ENCODE results near the gene LGI4.

Gene LGI4

GRCh38 chr19:35119091-35119490 is 15.8 kb downstream of the LGI4 start:
- no peak for TF ChIP-seq PPARA (CRISPR knock-in tag; IDR thresholded peaks at IDR 0.05; ENCODE audit: borderline replicate concordance)
- TF ChIP-seq CREB5 (CRISPR knock-in tag; IDR thresholded peaks at IDR 0.05; ENCODE audit: low read depth) = no peak
- TF ChIP-seq ARNTL (CRISPR knock-in tag; IDR thresholded peaks at IDR 0.05; ENCODE audit: borderline replicate concordance, low read depth) = no peak
- no peak for TF ChIP-seq TSHZ2 (CRISPR knock-in tag; IDR thresholded peaks at IDR 0.05)
- no peak for TF ChIP-seq CSDC2 (CRISPR knock-in tag; IDR thresholded peaks at IDR 0.05)
- TF ChIP-seq ZNF70 (CRISPR knock-in tag; IDR thresholded peaks at IDR 0.05) = no peak
- no peak for TF ChIP-seq GLIS3 (CRISPR knock-in tag; IDR thresholded peaks at IDR 0.05)
- ATAC-seq = no peak

GRCh38 chr19:35118268-35119020 is 16.4 kb downstream of the LGI4 start:
- no peak for ATAC-seq
- TF ChIP-seq OSR1 (CRISPR knock-in tag; IDR thresholded peaks at IDR 0.05) (no peak), ZNF565 (CRISPR knock-in tag; conservative IDR thresholded peaks at IDR 0.05; ENCODE audit: low read depth) (no peak), ZC3H10 (CRISPR knock-in tag; IDR thresholded peaks at IDR 0.05) (no peak), ISL1 (CRISPR knock-in tag; IDR thresholded peaks at IDR 0.05) (no peak), TSHZ2 (CRISPR knock-in tag; IDR thresholded peaks at IDR 0.05) (no peak), ZFP30 (CRISPR knock-in tag; IDR thresholded peaks at IDR 0.05) (no peak), PATZ1 (CRISPR knock-in tag; IDR thresholded peaks at IDR 0.05; ENCODE audit: borderline replicate concordance) (no peak), PPARA (CRISPR knock-in tag; IDR thresholded peaks at IDR 0.05; ENCODE audit: borderline replicate concordance) (no peak), RARB (CRISPR knock-in tag; IDR thresholded peaks at IDR 0.05) (no peak), POU6F1 (CRISPR knock-in tag; IDR thresholded peaks at IDR 0.05; ENCODE audit: borderline replicate concordance, low read depth) (no peak), GLIS3 (CRISPR knock-in tag; IDR thresholded peaks at IDR 0.05) (no peak), SNAI2 (CRISPR knock-in tag; IDR thresholded peaks at IDR 0.05) (no peak)

GRCh38 chr19:35117799-35118198 is 17.1 kb downstream of the LGI4 start:
- TF ChIP-seq ISL1 (CRISPR knock-in tag; IDR thresholded peaks at IDR 0.05) = no peak
- no peak for TF ChIP-seq BACH2 (CRISPR knock-in tag; IDR thresholded peaks at IDR 0.05; ENCODE audit: borderline replicate concordance)
- TF ChIP-seq ZNF70 (CRISPR knock-in tag; IDR thresholded peaks at IDR 0.05) = no peak
- no peak for TF ChIP-seq ARNTL (CRISPR knock-in tag; IDR thresholded peaks at IDR 0.05; ENCODE audit: borderline replicate concordance, low read depth)
- TF ChIP-seq ESRRG (CRISPR knock-in tag; IDR thresholded peaks at IDR 0.05) = no peak
- no peak for TF ChIP-seq ZFP30 (CRISPR knock-in tag; IDR thresholded peaks at IDR 0.05)
- ATAC-seq = no peak
